Measurements from ENCODE around the gene MRPS25.

DNA sequence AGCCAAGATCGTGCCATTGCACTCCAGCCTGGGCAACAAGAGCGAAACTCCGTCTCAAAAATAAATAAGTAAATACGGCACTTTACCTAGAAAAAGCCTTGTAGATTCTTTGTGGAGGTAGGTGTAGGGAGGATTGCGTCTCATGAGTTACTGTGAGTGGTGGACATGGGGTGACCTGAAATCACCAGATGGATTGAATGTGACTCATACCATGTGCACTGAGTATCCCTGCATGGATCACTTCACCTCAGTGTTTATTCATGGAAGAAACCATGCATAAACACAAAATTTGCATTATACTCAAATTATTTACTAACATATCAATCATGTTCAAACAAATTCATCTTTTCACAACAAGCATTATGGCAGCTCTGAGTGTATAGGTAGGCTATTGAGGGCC is 55.9 kb downstream of the MRPS25 start:
- TF ChIP-seq POLR2A (IDR thresholded peaks at IDR 0.05; ENCODE audit: low read length): no peak
- TF ChIP-seq GATA1 (IDR thresholded peaks at IDR 0.05; ENCODE audit: low read depth, low read length): no peak
